ENCODE data around the gene MINK1. TPM values are rescaled to one million over a fixed set of nuclear protein-coding genes. Genes with fewer than 3 reads are reported as not detected.

MINK1 gene
- total and polyA plus RNA-seq, 2 of the 8 experiments (the other 6 are each of a cell fraction or from before 2014, with no cell fraction given) = 26.9 to 77.7 TPM

- H4K8ac ChIP-seq (ENCODE audit: extremely low read depth, insufficient read depth, low read length) = no peak overlapping the region
- no peak overlapping the region for H3K14ac ChIP-seq (ENCODE audit: insufficient read length)
- FAIRE-seq = no peak
- 88% methylated on average over 13 of the region's 13 CpGs; no CpG with 5 or more reads in 1 of the 2 experiments for WGBS, 2 experiments (ENCODE audit: extremely low coverage in 1 of 2, insufficient coverage in 1 of 2, insufficient read length in 1 of 2, insufficient replicate concordance in 2 of 2, low coverage in 1 of 2, low lambda C conversion rate in 2 of 2, missing lambda C conversion rate in 1 of 2)
- no peak overlapping the region for H3K4me2 ChIP-seq (ENCODE audit: insufficient read depth in 1 of 2, low read depth in 2 of 2, low read length in 2 of 2)
- H3K27ac ChIP-seq (ENCODE audit: low read depth, low read length) = no peak overlapping the region
- no peak overlapping the region for H3K56ac ChIP-seq (replicated peaks; ENCODE audit: insufficient read length, low read depth, low read length)
- H4K20me1 ChIP-seq (replicated peaks in 1 of 2; ENCODE audit: control insufficient read depth in 1 of 2, insufficient read depth in 2 of 2, low read length in 2 of 2) = peaks cover 0 to 5% of the 10 kb centered on the region in 2 experiments
- peaks cover 6% of the 10 kb centered on the region for H3K79me1 ChIP-seq (ENCODE audit: low read depth, low read length)
- H2BK120ac ChIP-seq (replicated peaks; ENCODE audit: low read depth, low read length) = no peak overlapping the region
- no peaks in the 10 kb centered on the region for H3K27me3 ChIP-seq (replicated peaks in 1 of 4; ENCODE audit: control insufficient read depth in 3 of 4, extremely low read depth in 1 of 4, insufficient read depth in 3 of 4, low read length in 3 of 4)
- H3K36me3 ChIP-seq (ENCODE audit: control insufficient read depth in 2 of 4, insufficient read depth in 4 of 4, low read length in 3 of 4) = peaks cover 0 to 7% (median under 1%) of the 10 kb centered on the region in 4 experiments; a peak in 1 of 8 replicates
- no peak overlapping the region for H4K5ac ChIP-seq (ENCODE audit: insufficient read length, low read depth, low read length)
- no peak overlapping the region for H2BK5ac ChIP-seq (ENCODE audit: low read depth, low read length)
- H2BK20ac ChIP-seq (ENCODE audit: low read length) = no peak overlapping the region
- H3K18ac ChIP-seq (ENCODE audit: extremely low read depth, low read length) = no peak overlapping the region
- no peak overlapping the region for H3K23ac ChIP-seq (ENCODE audit: insufficient read length)
- no peak overlapping the region for H4K91ac ChIP-seq (replicated peaks; ENCODE audit: insufficient read length, low read length)
- CTCF ChIA-PET (ENCODE audit: partially characterized antibody) = interaction anchor here (0.7 to 2.6 kb wide), 14 partner anchors 10 to 271 kb away, joined by 3 to 10 read pairs (median 4); partner anchors contain the start of gene PLD2
- no peak overlapping the region for H2BK15ac ChIP-seq (ENCODE audit: low read length)
- TF ChIP-seq SIN3A (conservative IDR thresholded peaks at IDR 0.05 in 1 of 2, IDR thresholded peaks at IDR 0.05 in 1 of 2; ENCODE audit: low read depth in 1 of 2, low read length in 2 of 2) = no peak
- no peak for TF ChIP-seq RBBP5 (IDR thresholded peaks at IDR 0.05; ENCODE audit: borderline replicate concordance, low read depth, low read length)
- no peak overlapping the region for H3K9ac ChIP-seq (replicated peaks in 1 of 4; ENCODE audit: extremely low read depth in 1 of 4, low read depth in 3 of 4, low read length in 3 of 4)
- H2BK12ac ChIP-seq (ENCODE audit: low read depth, low read length) = no peak overlapping the region
- no peaks in the 10 kb centered on the region for H3K9me3 ChIP-seq (ENCODE audit: insufficient read depth in 2 of 2, low read depth in 1 of 2, low read length in 1 of 2)
- H3K4me1 ChIP-seq (replicated peaks in 1 of 4; ENCODE audit: control insufficient read depth in 3 of 4, insufficient read depth in 4 of 4, low read length in 3 of 4) = peaks cover 0 to 11% (median 7%) of the 10 kb centered on the region in 4 experiments; a peak in 6 of 7 replicates
- no peak overlapping the region for H2AFZ ChIP-seq (ENCODE audit: low read length)
- peaks cover 6% of the 10 kb centered on the region for H3K23me2 ChIP-seq (ENCODE audit: low read depth, low read length)
- POLR2A ChIA-PET (ENCODE audit: partially characterized antibody) = interaction anchor here (0.9 to 1.8 kb wide), 7 partner anchors 9 to 63 kb away, joined by 3 to 5 read pairs (median 3); no protein-coding TSS in a partner anchor
- H2AK5ac ChIP-seq (ENCODE audit: low read depth, low read length) = no peak overlapping the region
- H3K4ac ChIP-seq (replicated peaks; ENCODE audit: insufficient read length, low read depth, low read length) = no peak overlapping the region
- H3K4me3 ChIP-seq (ENCODE audit: extremely low read depth in 1 of 4, insufficient read depth in 2 of 4, low read depth in 3 of 4, low read length in 4 of 4) = no peak overlapping the region
- no peak for DNase-seq (ENCODE audit: low read depth in 1 of 2, low spot score in 2 of 2)
- peaks cover 0 to 80% of the 10 kb centered on the region in 2 experiments; a peak in 3 of 4 replicates for H3K79me2 ChIP-seq (ENCODE audit: control insufficient read depth in 1 of 2, insufficient read depth in 2 of 2, low read length in 2 of 2)
Observed at GRCh38 chr17:4837471-4838308, 4.5 kb downstream of the MINK1 start.
